HUDEP-2 (cell line): ENCODE measurements around the gene WASHC4.

Experiments
- DNase-seq, 76 experiments: peaks; one replicate each; lab custom pipeline; 2025; ENCODE audit not compliant: unreplicated experiment in 76 of 76; lab: John Stamatoyannopoulos, UW

WASHC4 gene

GRCh38 chr12:105204916-105205315 lies 97.4 kb downstream of the WASHC4 start:
- DNase-seq: peak in 2 of 76 experiments; percentile 18 to 31

DNA sequence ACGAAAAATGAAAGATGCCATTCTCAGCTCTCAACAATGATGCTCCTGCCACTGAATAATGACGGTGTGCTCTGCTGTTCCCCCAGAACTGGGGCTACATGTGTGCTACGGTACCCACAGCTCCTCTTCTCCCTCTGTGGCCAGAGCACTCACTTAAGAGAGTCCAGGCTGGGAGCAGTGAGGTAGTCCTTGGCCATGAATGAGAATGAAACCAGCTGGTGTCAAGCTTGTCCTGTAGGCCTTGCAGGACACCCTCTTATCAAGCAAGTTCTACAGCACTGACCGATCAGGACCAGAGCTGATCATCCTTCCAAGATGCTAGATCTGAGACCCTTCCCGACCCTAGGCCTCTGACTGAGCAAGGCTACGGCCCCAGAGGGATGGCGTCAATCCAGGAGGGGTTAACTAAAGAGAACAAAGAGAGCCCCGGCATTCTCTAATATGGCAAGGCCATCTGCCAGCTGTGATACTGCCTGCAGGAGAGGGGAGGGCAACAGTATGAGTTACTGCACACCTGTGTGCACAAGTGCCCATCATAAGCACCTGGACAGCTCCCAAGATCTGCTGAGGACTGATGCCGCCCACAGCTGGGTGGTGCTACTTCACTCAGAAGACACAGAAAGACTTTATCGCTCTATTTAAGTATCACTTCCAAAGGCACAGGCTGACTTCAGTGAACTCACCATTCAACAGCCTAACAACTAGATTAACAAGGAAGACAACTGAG lies 98.0 kb downstream of the WASHC4 start:
- peak in 1 of 76 experiments; percentile 14 for DNase-seq

GRCh38 chr12:105206686-105207374 lies 99.3 kb downstream of the WASHC4 start:
- DNase-seq: no peak

GRCh38 chr12:105209091-105209490 lies 101.6 kb downstream of the WASHC4 start:
- no peak for DNase-seq

- no peak for DNase-seq
These were observed 104.9 kb downstream of the WASHC4 start for GRCh38 chr12:105212438-105212837.

GRCh38 chr12:105214148-105214547 lies 106.6 kb downstream of the WASHC4 start:
- no peak for DNase-seq

GRCh38 chr12:105214670-105215375 lies 107.3 kb downstream of the WASHC4 start:
- no peak for DNase-seq

GRCh38 chr12:105218434-105218833 lies 110.9 kb downstream of the WASHC4 start:
- no peak for DNase-seq
